Measurements from ENCODE around the gene P2RX7.

DNA sequence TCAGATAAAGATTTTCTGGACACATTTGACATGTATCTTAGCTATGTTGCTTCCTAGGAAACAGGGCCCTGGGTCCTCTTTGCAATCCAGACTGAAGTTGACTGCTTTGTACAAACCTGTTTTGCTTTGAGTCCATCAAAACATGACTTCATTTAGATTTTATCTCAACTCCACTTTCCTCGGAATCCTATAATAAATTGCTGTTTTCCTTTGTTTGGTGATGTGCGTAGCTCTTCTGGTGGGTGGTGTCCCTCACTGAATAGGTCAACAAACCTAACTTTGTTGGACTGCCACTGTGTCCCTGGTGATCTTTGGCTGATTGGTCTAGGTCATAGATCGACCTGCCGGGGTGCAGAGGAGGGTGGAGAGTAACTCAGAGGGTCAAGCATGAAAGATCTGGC is 735 bp upstream of the P2RX7 start:
- TF ChIP-seq, protein P1, sequence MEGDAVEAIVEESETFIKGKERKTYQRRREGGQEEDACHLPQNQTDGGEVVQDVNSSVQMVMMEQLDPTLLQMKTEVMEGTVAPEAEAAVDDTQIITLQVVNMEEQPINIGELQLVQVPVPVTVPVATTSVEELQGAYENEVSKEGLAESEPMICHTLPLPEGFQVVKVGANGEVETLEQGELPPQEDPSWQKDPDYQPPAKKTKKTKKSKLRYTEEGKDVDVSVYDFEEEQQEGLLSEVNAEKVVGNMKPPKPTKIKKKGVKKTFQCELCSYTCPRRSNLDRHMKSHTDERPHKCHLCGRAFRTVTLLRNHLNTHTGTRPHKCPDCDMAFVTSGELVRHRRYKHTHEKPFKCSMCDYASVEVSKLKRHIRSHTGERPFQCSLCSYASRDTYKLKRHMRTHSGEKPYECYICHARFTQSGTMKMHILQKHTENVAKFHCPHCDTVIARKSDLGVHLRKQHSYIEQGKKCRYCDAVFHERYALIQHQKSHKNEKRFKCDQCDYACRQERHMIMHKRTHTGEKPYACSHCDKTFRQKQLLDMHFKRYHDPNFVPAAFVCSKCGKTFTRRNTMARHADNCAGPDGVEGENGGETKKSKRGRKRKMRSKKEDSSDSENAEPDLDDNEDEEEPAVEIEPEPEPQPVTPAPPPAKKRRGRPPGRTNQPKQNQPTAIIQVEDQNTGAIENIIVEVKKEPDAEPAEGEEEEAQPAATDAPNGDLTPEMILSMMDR (IDR thresholded peaks at IDR 0.05; ENCODE audit: insufficient read depth, low read length, poor library complexity, severe bottlenecking): no peak
- no peak for TF ChIP-seq EZH2phosphoT487 (conservative IDR thresholded peaks at IDR 0.05; ENCODE audit: low read length)
